IPS-18a (cell line): ENCODE results near the gene ASTN2.
"Not testable (repeated sequence)": the region's sequence is repeated elsewhere in the genome, so short reads cannot be mapped to it uniquely, and the experiment has no call there.

ENCODE experiments used
- H3K27ac ChIP-seq: one replicate; pipeline ENCODE4 v1.5.1; 2013; ENCODE audit warnings: low read length
- H3K27me3 ChIP-seq: one replicate; pipeline ENCODE4 v1.6.1; 2013; ENCODE audit warnings: mild to moderate bottlenecking, low read length; ENCODE audit not compliant: control insufficient read depth, insufficient read depth
- H3K36me3 ChIP-seq: one replicate; pipeline ENCODE4 v1.6.1; 2013; ENCODE audit warnings: low read depth, low read length; ENCODE audit not compliant: control insufficient read depth
- H3K4me1 ChIP-seq: one replicate; pipeline ENCODE4 v1.6.1; 2013; ENCODE audit warnings: low read depth, low read length; ENCODE audit not compliant: control insufficient read depth
- H3K4me3 ChIP-seq: one replicate; pipeline ENCODE4 v1.5.1; 2013; ENCODE audit warnings: low read length
- H3K9ac ChIP-seq: one replicate; pipeline ENCODE4 v1.6.1; 2013; ENCODE audit warnings: mild to moderate bottlenecking, low read length, moderate library complexity
- H3K9me3 ChIP-seq: one replicate; pipeline ENCODE4 v1.6.1; 2013; ENCODE audit warnings: low read depth, low read length; ENCODE audit not compliant: control insufficient read depth

The ASTN2 gene

DNA sequence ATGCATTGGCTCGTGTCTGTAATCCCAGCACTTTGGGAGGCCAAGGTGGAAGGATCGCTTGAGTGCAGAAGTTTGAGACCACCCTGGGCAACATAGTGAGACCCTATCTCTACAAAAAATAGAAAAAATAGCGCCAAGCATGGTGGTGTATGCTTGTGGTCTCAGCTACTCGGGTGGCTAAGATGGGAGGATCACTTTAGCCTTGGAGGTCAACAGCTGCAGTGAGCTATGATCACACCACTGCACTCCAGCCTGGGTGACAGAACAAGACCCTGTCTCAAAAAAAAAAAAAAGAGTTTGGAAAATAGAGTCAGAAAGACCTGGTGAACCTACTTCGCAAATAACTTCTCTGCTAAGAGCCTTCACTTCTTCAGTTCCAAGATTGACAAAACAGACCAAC, 516.7 kb downstream of the ASTN2 start:
- H3K27ac ChIP-seq, H3K4me3 ChIP-seq, H3K9ac ChIP-seq, H3K36me3 ChIP-seq, H3K4me1 ChIP-seq, H3K27me3 ChIP-seq, H3K9me3 ChIP-seq: not testable (repeated sequence)

- no peaks in the 10 kb centered on the region for H3K4me1 ChIP-seq
- H3K27ac ChIP-seq, result no peak overlapping the region
- no peaks in the 10 kb centered on the region for H3K9me3 ChIP-seq
- no peaks in the 10 kb centered on the region for H3K27me3 ChIP-seq
- no peak overlapping the region for H3K9ac ChIP-seq
- no peaks in the 10 kb centered on the region for H3K36me3 ChIP-seq
- no peak overlapping the region for H3K4me3 ChIP-seq
Measured at GRCh38 chr9:116897201-116897600, 517.7 kb downstream of the ASTN2 start.

- Histone ChIP-seq H3K27me3 (no peaks in the 10 kb centered on the region), H3K9me3 (no peaks in the 10 kb centered on the region), H3K4me3 (no peak overlapping the region), H3K9ac (no peak overlapping the region), H3K36me3 (no peaks in the 10 kb centered on the region), H3K27ac (no peak overlapping the region), H3K4me1 (no peaks in the 10 kb centered on the region)
Measured at GRCh38 chr9:116895961-116896360, 518.9 kb downstream of the ASTN2 start.

DNA sequence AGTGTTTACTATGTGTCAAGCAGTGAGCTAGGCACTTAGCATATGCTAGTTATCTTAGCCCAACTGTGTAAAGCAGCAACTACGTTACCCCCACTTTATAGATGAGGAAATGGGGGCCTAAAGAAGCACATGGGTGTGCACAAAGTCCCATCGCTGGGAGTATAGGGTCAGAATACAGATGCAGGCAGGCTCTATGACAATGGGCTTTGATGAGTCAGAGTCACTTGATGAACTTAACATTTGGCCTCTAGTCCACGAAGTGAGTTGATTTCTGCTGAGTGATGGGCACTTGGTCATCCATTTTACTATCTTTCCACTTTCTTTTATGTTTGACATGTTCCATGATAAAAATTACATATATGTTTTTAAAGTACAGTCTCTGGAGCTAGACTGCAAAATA, 523.4 kb downstream of the ASTN2 start:
- H3K4me1 ChIP-seq, result no peaks in the 10 kb centered on the region
- H3K9me3 ChIP-seq, result no peaks in the 10 kb centered on the region
- H3K27ac ChIP-seq, result no peak overlapping the region
- H3K36me3 ChIP-seq, result no peaks in the 10 kb centered on the region
- no peaks in the 10 kb centered on the region for H3K27me3 ChIP-seq
- H3K9ac ChIP-seq, result no peak overlapping the region
- H3K4me3 ChIP-seq, result no peak overlapping the region

DNA sequence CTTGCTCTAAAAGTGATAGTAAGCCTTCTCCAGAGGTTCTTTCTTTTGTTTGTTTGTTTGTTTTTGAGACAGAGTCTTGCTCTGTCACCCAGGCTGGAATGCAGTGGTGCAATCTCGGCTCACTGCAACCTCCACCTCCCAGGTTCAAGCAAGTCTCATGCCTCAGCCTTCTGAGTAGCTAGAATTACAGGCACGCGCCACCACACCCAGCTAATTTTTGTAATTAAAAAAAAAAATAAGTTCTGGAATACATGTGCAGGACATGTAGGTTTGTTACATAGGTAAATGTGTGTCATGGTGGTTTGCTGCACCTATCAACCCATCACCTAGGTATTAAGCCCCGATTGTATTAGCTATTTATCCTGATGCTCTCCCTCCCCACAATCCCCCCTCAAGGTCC, 526.4 kb downstream of the ASTN2 start:
- not testable (repeated sequence) for H3K36me3 ChIP-seq, H3K27ac ChIP-seq, H3K4me1 ChIP-seq, H3K27me3 ChIP-seq, H3K9ac ChIP-seq, H3K9me3 ChIP-seq, H3K4me3 ChIP-seq

DNA sequence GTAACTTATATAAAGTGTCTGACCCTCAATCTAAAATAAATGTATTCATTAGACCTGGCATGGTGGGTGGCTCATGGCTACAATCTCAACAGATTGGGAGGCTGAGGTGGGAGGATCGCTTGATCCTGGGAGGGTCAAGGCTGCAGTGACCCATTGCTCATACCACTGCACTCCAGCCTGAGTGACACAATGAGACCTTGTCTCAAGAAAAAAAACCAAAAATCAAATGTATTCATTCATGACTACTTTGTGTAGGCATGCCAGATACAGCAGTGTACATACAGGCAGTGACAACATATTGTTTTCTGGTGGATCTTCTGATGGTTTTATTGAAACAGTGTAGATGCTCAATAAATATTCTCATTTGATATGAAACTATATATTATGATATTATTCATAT, 526.8 kb downstream of the ASTN2 start:
- Histone ChIP-seq H3K27ac (no peak overlapping the region), H3K27me3 (no peaks in the 10 kb centered on the region), H3K9me3 (no peaks in the 10 kb centered on the region), H3K9ac (no peak overlapping the region), H3K4me1 (no peaks in the 10 kb centered on the region), H3K4me3 (no peak overlapping the region), H3K36me3 (no peaks in the 10 kb centered on the region)

DNA sequence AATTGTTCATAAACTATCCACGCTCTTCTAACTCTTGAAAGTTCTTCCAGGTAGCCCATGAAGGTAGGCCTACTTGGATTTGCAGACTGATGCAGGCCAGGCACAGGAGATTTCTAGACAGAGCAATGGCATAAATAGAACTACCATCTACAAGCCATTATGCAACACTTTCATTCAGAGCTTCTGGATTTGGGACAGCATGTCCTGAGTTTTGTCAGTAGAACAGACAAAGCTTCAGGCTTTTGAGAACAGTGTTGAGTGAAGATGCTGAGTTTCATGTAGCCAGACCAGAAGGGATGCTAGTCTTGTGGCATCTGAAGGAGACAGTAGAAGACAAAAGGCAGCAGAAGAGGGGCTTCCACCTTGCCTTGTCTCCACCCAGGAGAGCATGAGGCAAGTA, 531.2 kb downstream of the ASTN2 start:
- no peaks in the 10 kb centered on the region for H3K27me3 ChIP-seq
- no peaks in the 10 kb centered on the region for H3K4me1 ChIP-seq
- no peaks in the 10 kb centered on the region for H3K9me3 ChIP-seq
- H3K36me3 ChIP-seq, result no peaks in the 10 kb centered on the region
- no peak overlapping the region for H3K4me3 ChIP-seq
- H3K9ac ChIP-seq, result no peak overlapping the region
- no peak overlapping the region for H3K27ac ChIP-seq

- Histone ChIP-seq H3K27ac (no peak overlapping the region), H3K9ac (no peak overlapping the region), H3K9me3 (peaks cover 21% of the 10 kb centered on the region), H3K27me3 (no peaks in the 10 kb centered on the region), H3K4me1 (no peaks in the 10 kb centered on the region), H3K36me3 (no peaks in the 10 kb centered on the region), H3K4me3 (no peak overlapping the region)
Measured at GRCh38 chr9:116877072-116877471, 537.8 kb downstream of the ASTN2 start.

DNA sequence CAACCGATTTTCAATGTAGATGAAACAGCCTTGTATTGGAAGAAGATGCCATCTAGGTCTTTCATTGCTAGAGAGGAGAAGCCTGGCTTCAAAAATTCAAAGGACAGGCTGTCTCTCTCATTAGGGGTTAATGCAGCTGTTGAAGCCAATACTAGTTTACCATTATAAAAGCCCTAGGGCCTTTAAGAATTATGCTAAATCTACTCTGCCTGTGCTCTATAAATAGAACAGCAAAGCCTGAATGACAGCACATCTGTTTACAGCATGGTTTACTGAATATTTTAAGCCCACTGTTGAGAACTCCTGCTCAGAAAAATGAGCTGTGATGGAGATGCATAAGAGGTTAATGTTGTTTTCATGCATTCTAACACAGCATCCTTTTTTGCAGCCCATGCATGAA, 539.3 kb downstream of the ASTN2 start:
- Histone ChIP-seq H3K9ac (no peak overlapping the region), H3K9me3 (peaks cover 21% of the 10 kb centered on the region), H3K27ac (no peak overlapping the region), H3K36me3 (no peaks in the 10 kb centered on the region), H3K4me3 (no peak overlapping the region), H3K27me3 (no peaks in the 10 kb centered on the region), H3K4me1 (no peaks in the 10 kb centered on the region)

GRCh38 chr9:116873937-116874914, 540.6 kb downstream of the ASTN2 start:
- Histone ChIP-seq H3K27ac (no peak overlapping the region), H3K36me3 (no peaks in the 10 kb centered on the region), H3K27me3 (no peaks in the 10 kb centered on the region), H3K9ac (no peak overlapping the region), H3K9me3 (peaks cover 21% of the 10 kb centered on the region), H3K4me1 (no peaks in the 10 kb centered on the region), H3K4me3 (no peak overlapping the region)

DNA sequence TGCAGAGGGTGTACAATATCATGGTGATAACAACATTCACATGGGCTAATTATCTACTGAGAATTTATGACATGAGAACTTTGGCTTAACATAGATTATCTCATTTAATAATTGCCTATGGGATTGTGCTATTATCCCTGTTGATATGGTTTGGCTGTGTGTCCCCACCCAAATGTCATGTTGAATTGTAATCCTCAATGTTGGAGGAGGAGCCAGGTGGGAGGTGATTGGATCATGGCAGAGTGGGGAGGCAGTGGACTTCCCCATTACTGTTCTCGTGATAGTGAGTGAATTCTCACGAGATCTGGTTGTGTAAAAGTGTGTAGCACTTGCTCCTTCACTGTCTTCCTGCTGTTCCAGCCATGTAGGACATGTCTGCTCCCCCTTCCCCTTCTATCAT, 541.4 kb downstream of the ASTN2 start:
- H3K36me3 ChIP-seq, result no peaks in the 10 kb centered on the region
- H3K9me3 ChIP-seq, result peaks cover 21% of the 10 kb centered on the region
- H3K27ac ChIP-seq, result no peak overlapping the region
- H3K4me1 ChIP-seq, result no peaks in the 10 kb centered on the region
- no peak overlapping the region for H3K9ac ChIP-seq
- H3K4me3 ChIP-seq, result no peak overlapping the region
- H3K27me3 ChIP-seq, result no peaks in the 10 kb centered on the region

DNA sequence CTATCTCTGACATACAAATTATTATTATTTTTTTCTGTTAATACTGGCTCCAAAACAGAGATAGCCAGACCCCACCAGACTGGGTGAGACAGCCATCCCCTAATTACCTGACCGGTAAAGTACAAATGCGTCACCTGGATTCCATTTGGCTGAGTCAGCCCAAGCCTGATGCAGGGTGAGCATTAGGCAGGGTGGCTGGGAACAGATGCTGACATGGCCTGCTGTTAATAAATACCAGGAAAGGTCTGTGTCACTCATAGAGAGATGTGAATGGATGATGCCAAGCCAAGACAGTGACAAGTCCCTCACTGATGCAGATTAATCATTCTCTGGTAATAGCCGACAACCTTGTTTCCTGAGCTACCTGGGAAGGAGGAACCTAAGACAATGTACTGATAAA, 544.3 kb downstream of the ASTN2 start:
- Histone ChIP-seq H3K27me3 (no peaks in the 10 kb centered on the region), H3K4me3 (no peak overlapping the region), H3K36me3 (no peaks in the 10 kb centered on the region), H3K9me3 (no peaks in the 10 kb centered on the region), H3K9ac (no peak overlapping the region), H3K4me1 (no peaks in the 10 kb centered on the region), H3K27ac (no peak overlapping the region)
